ENCODE measurements around the gene ENPP1.
"Not testable (repeated sequence)": the region's sequence is repeated elsewhere in the genome, so short reads cannot be mapped to it uniquely, and the experiment has no call there.

The ENPP1 gene

GRCh38 chr6:131831392-131831791 is 23.6 kb downstream of the ENPP1 start:
- DNase-seq (ENCODE audit: low spot score): no peak

GRCh38 chr6:131831886-131832285 is 24.1 kb downstream of the ENPP1 start:
- no peak for DNase-seq (ENCODE audit: low spot score)

- DNase-seq (ENCODE audit: low spot score): no peak
These were observed 24.5 kb downstream of the ENPP1 start for GRCh38 chr6:131832363-131832762.

GRCh38 chr6:131838051-131838450 is 30.2 kb downstream of the ENPP1 start:
- no peak for DNase-seq (ENCODE audit: low spot score)

- DNase-seq (ENCODE audit: low spot score): no peak
These were observed 31.6 kb downstream of the ENPP1 start for GRCh38 chr6:131839388-131839787.

GRCh38 chr6:131840441-131840840 is 32.6 kb downstream of the ENPP1 start:
- DNase-seq (ENCODE audit: low spot score): no peak

- no peak for DNase-seq (ENCODE audit: low spot score)
These were observed 33.2 kb downstream of the ENPP1 start for GRCh38 chr6:131840936-131841583.

- no peak for DNase-seq (ENCODE audit: low spot score)
These were observed 35.9 kb downstream of the ENPP1 start for GRCh38 chr6:131843768-131844167.

GRCh38 chr6:131844243-131844841 is 36.5 kb downstream of the ENPP1 start:
- no peak for DNase-seq (ENCODE audit: low spot score)

GRCh38 chr6:131846023-131846663 is 38.3 kb downstream of the ENPP1 start:
- no peak for DNase-seq (ENCODE audit: low spot score)

GRCh38 chr6:131846905-131847304 is 39.1 kb downstream of the ENPP1 start:
- no peak for DNase-seq (ENCODE audit: low spot score)

- no peak for DNase-seq (ENCODE audit: low spot score)
These were observed 42.0 kb downstream of the ENPP1 start for GRCh38 chr6:131849799-131850198.

GRCh38 chr6:131851049-131851769 is 43.4 kb downstream of the ENPP1 start:
- DNase-seq (ENCODE audit: low spot score): no peak

- DNase-seq (ENCODE audit: low spot score): no peak
These were observed 44.4 kb downstream of the ENPP1 start for GRCh38 chr6:131852200-131852599.

- no peak for DNase-seq (ENCODE audit: low spot score)
These were observed 47.0 kb downstream of the ENPP1 start for GRCh38 chr6:131854803-131855202.

GRCh38 chr6:131858765-131859415 is 51.1 kb downstream of the ENPP1 start:
- no peak for DNase-seq (ENCODE audit: low spot score)

GRCh38 chr6:131859658-131860057 is 51.8 kb downstream of the ENPP1 start:
- DNase-seq (ENCODE audit: low spot score): not testable (repeated sequence)

- no peak for DNase-seq (ENCODE audit: low spot score)
These were observed 53.6 kb downstream of the ENPP1 start for GRCh38 chr6:131861381-131861780.

- DNase-seq (ENCODE audit: low spot score): no peak
These were observed 54.7 kb downstream of the ENPP1 start for GRCh38 chr6:131862476-131862875.

GRCh38 chr6:131867744-131868143 is 59.9 kb downstream of the ENPP1 start:
- no peak for DNase-seq (ENCODE audit: low spot score)

GRCh38 chr6:131868836-131869235 is 61.0 kb downstream of the ENPP1 start:
- no peak for DNase-seq (ENCODE audit: low spot score)

GRCh38 chr6:131875647-131876046 is 67.8 kb downstream of the ENPP1 start:
- DNase-seq (ENCODE audit: low spot score): no peak
